HG03520 (cell line): ENCODE data around the gene WDR93.
"Not testable (repeated sequence)": the region's sequence is repeated elsewhere in the genome, so short reads cannot be mapped to it uniquely, and the experiment has no call there.

Source experiments
- ATAC-seq: cut with Tn5 transposase; IDR thresholded peaks from one replicate; pipeline ENCODE4 v1.9.1; 2021; ENCODE audit warnings: mild to moderate bottlenecking, moderate library complexity; ENCODE audit not compliant: unreplicated experiment

The WDR93 gene

DNA sequence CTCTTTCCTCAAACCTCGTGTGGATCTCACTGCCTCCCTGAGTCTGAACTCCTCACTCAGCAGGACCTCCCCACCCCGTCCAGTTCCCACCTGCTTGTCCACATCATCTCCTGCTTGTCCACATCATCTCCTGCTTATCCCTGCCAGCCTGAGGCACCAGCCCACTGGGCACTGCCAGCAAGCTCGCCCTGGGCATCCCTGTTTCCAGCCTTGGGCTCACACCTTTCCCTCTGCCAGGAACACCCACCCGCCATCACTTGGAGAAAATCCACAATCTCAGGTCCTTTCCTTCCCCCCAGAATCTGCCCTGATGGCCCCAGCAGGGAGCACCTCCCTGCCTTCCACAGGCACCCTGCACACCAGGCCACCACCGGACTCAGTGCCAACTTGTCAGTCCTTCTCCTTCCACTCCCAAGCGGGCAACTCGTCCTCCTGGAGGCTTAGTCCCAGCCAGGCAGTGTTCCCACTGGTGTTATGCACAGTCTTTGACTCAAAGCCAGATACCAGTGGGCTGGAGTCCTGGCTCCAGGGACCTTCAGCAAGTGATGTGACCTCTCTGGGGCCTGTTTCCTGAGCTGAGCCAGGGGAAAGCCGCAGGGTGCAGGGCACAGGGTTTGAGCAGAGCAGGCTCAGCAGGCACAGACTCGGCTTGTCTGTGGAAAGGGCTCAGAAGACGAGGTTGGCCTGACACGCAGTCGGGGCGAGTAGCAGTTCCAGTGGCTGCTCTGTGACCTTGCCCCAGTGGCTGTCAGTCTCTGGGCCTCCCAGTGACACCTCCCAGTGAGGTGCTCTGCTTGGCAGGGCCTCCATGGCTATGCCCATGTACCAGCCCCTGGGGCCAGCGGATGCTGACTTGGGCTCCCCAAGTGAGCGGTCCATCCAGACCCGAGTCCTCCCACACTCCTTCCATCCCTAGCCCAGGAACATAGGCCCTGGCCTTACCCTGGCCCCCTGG lies 76.0 kb downstream of the WDR93 start:
- ATAC-seq = no peak

DNA sequence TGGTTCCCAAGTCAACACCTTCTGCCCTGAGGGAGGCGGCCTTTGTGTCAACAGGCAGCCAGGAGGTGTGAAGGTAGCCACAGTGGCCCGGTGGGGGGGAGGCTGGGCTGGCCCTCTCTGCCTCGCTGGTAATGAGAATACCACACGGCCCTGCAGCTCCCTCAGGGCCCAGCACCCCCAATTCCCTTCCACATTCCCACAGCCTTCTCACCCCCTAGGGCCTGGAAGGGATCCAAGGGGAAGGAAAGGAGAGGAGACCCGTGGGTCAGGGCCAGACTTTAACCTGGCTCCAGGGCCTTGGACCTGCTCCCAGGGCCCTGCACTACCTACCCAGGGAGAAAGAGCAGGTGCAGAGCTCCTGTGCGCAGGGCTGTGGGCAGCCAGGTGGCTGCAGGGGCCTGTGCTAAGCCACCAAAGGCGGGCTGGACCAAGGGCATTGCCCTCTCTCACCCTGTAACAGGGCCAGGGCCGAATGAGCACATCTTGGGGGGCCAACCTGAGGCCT lies 76.9 kb downstream of the WDR93 start:
- ATAC-seq = no peak

DNA sequence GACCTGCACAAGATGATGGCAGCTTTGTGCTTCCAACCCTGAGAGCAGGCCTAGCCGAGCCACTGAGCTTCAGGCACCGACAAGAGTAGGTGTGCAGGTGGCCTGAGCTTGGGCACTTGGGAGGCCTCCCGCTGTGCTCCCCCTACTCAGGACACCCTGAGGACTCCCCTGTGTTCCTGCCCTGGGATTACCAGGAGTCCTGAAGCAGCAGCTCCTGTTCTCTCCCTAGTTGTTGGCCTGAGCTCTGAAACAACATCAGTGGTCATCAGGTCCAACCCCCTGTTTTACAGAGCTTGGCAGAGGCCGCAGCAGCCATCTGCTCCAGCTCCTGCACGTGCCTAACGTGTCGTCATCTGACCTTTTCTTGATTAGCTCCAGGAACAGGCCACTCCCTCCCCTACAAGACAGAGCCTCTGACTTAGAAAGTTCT lies 77.5 kb downstream of the WDR93 start:
- ATAC-seq = no peak

DNA sequence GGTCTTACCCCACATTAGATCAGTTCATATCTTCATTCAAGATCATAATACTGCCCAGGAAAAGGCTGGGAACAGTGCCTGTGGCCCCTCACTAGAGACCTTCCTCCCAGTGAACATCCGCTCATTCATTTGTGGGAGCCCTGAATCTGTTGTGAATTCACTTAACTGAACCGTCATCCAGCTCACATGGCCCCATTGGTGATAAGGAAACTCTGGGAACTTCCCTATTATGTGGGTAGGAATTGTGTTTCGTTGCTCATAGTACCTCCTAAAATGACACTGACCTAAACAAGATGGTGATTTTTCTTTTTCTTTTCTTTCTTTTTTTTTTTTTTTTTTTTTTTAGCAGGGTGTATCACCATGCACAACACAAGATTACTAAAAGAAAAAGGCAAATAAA lies 78.8 kb downstream of the WDR93 start:
- no peak for ATAC-seq

DNA sequence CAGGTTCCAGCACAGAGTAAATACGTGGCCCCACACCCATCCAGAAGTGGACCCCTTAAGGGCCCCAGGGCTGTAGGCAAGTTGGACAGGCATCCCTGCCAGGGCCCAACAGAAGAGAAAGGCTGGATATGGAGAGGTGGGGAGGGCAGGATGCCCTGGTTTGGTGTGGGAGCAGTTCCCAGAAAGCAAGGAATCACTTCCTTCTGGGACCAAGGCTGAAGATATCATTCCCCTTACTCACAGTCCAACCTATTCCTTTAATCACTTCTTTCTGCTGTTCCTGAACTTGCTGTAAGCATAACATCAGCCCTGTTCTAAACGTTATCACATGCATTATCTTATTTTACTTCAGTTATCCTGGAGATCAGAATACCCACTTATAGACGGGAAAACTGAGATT lies 79.4 kb downstream of the WDR93 start:
- no peak for ATAC-seq

DNA sequence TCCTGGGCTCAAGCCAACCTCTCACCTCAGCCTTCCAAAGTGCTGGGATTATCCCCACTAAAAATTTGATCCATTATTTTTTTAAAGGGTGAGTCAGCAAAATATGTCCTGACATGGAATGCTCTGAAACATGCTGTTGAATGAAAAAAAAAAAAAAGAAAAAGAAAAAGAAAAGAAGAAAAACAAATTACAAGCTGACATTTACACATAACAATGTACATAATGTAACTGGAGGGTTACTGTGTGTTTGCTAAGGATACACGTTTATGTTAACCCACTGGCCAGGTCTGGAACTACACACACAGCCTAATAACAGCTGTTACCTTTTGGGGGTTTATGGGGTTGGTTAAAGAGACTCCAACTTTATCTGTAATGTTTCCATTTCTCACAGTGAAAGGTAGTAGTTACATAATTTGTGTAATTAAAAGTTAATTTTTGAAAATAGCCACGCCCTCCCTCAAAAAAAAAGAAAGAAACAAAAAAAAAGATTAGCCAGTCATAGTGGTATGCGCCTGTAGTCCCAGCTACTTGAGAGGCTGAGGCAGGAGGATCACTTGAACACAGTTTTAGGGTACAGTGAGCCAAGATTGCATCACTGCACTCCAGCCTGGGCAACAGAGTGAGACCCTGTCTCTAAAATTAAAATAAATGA lies 82.4 kb downstream of the WDR93 start:
- no peak for ATAC-seq

DNA sequence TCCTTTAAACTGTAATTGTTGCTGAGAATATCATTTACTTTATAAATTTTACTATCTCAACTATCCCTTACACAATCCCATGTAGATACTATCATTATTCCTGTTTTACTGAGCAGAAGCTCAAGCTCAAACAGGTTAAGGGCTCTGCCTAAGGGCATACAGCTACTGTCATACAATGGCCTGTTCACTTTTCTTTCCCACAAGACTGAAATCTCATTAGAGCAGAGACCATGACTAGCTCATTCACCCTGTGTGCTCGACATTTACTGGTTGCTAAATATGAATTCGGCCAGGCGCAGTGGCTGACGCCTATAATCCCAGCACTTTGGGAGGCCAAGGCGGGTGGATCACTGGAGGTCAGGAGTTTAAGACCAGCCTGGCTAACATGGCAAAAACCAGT lies 83.9 kb downstream of the WDR93 start:
- ATAC-seq = no peak

DNA sequence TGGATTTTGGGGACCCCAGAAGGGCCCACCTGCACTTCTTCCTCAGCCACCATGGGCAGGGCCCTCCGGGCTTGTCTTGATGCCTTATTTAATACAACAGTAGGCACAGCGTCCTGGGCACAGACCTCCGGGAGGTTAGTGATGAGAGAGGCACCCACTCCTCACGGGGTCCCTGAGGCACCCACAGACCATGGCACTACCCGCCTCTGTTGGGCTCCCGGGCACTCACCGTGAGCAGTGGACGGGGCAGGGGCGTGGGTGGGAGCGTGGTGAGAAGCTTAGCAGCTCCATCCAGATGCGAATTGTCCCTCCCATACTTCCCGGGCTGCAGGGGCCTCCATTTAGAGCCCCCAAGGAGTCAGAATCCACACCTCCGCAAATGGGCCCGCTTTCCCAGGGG lies 85.2 kb downstream of the WDR93 start:
- ATAC-seq = no peak

DNA sequence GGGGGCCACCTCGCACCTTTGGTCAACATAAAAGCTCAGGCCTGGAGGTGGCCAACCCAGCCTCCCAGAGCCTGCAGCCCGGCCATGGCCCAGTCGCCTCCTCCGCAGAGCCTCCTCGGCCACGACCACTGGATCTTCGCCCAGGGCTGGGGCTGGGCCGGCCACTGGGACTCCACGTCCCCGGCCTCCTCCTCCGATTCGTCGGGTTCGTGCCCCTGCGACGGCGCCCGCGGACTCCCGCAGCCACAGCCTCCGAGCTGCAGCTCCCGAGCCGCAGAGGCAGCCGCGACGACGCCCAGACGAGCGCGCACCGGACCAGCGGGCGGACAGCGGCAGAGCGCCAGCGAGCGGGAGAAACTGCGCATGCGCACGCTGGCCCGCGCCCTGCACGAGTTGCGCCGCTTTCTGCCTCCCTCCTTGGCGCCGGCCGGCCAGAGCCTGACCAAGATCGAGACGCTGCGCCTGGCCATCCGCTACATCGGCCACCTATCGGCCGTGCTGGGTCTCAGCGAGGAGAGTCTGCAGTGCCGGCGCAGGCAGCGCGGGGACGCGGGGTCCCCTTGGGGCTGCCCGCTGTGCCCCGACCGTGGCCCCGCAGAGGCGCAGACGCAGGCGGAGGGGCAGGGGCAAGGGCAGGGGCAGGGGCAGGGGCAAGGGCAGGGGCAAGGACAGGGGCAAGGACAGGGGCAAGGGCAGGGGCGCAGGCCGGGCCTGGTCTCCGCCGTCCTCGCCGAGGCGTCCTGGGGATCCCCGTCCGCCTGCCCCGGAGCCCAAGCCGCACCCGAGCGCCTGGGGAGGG lies 85.9 kb downstream of the WDR93 start, which contains the start of gene MESP2:
Gene MESP2, plus strand, starts transcription at position 59 of the 799 bp plus-strand sequence. Its CDS starts 26 bp downstream, at position 85.
- no peak for ATAC-seq

DNA sequence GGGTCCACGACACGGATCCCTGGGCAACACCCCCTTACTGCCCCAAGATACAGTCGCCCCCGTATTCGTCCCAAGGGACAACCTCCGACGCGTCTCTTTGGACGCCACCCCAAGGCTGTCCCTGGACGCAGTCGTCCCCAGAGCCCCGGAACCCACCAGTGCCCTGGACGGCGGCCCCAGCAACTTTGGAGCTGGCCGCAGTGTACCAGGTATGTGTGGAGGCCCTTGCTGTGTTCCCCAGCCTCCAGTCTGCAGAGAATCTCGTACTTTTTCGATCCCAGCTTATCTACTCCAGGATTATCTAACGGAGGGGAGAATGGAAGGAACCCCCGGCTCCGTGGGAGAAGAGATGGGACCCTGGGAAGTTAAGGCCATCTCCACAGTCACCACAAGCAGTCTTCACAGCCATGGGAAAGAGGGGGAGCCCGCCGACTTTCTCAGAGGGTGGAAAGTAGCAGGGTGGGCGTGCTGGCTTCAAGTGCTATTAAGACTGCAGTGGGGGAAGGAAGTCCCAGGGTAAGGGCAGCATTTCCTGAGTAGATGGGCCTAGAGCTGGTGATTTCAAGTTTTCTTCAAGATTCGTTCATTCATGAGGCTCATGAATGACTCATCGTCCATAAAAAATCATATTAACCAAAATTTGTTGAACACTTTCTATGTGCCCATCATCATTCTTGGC lies 86.6 kb downstream of the WDR93 start:
- ATAC-seq = no peak

DNA sequence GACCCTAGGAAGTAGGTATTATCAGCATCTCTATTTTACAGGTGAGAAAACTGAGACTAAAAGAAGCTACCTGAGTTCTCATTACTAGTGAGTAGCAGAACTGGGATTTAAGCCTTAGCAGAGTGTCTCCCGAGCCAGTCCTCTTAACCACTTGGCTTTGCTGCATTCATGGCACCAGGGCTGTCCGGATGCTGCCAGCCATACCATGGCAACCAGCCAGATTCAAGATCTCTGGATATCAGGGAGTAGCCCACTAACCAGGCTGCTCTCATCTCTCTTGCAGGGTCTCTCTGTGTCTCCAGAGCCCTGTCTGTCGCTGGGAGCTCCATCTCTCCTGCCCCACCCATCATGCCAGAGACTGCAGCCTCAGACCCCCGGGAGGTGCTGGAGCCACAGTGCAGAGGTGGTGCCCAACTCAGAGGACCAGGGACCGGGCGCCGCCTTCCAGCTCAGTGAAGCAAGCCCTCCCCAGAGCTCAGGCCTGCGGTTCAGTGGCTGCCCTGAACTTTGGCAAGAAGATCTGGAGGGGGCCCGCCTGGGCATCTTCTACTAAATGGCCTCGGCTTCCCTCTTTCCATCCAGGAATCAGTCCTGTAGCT lies 87.3 kb downstream of the WDR93 start:
- ATAC-seq = no peak

DNA sequence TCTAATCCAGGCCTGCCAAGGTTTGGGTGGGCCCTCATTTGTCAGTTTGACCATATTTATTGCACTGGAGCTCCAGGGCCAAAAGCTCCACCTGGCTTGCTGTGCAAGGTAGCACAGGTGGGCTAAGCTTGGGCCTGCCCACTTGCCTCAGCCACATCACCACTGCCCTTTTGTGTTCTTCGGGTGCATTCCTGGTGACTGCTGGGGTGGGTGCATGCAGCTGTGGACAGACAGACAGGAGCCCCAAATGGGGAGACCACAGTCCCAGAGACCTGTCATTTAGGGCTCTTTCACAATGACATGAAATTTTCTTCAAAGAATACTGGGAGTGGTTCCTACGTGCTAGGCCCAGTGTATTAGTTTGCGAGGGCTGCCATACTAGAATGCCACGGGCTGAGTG lies 88.2 kb downstream of the WDR93 start:
- ATAC-seq = no peak

DNA sequence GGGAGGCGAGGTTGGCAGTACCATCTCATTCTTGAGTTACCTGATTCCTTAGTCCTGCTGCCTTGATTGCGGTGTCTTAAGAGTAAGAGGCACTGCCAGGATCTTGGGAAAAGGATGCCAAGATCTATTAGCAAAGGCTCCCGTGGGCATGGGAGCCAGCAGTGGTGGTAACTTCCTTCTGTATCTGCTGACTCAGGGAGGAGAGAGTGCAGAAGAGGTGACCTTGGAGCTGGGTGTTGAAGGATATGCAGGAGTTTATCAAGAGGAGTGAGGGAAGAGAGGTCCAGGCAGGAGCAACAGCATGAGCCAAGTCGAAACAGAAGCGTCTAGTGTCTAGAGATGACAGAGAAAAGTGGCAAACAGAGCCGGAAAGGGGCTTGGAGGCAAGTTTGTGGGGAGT lies 90.0 kb downstream of the WDR93 start:
- ATAC-seq = no peak

DNA sequence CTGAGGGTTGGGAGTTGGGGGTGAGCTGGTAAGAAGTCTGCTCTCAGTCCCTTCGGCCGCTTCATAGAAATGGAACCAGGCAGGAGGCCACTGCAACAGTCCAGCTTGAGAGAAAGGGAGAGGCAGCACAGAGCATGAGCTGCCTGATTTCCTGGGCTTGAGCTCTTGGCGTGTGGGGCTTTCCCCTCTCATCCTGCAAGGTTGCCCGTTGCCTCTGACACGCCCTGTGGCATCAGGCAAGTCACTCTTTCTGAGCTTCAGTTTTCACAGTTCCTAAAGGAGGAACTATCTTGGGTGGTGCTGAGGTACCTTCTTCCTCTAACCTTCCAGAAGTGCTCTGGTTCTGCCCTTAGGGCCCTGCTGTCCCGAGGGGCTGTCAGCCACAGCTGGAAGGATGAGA lies 90.4 kb downstream of the WDR93 start:
- no peak for ATAC-seq

DNA sequence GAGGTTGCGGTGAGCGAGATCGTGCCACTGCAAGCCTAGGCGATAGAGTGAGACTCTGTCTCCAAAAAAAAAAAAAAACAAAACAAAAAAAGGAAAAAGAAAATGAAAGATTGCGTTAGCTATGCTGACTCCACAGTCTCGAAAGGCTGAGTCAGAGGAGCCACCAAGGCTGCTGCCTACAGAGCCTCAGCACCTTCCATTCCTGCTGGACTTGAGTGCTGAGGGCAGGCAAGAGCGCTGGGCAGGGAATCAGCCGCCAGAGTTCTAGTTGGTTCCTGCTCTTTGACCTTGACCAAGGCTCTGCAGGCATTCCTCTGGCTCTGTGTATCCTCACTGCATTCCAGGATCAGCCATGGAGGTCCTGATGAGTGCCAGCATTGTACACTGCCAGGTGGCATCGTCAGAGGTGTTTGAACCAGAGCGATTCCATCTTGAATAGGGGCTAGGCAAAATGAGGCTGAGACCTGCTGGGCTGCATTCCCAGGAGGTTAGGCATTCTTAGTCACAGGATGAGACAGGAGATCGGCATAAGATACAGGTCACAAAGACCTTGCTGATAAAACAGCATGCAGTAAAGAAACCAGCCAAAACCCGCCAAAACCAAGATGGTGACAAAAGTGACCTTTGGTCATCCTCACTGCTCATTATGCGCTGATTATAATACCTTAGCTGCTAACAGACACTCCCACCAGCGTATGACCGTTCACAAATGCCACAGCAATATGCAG lies 91.4 kb downstream of the WDR93 start:
- ATAC-seq = no peak

DNA sequence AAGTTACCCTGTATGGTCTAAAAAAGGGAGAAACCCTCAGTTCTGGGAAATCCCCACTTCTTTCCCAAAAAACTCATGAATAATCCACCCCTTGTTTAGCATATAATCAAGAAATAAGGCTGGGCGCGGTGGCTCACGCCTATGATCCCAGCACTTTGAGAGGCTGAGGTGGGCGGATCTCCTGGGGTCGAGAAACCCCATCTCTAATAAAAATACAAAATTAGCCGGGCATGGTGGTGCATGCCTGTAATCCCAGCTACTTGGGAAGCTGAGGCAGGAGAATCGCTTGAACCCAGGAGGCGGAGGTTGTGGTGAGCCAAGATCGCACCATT lies 92.0 kb downstream of the WDR93 start:
- not testable (repeated sequence) for ATAC-seq

DNA sequence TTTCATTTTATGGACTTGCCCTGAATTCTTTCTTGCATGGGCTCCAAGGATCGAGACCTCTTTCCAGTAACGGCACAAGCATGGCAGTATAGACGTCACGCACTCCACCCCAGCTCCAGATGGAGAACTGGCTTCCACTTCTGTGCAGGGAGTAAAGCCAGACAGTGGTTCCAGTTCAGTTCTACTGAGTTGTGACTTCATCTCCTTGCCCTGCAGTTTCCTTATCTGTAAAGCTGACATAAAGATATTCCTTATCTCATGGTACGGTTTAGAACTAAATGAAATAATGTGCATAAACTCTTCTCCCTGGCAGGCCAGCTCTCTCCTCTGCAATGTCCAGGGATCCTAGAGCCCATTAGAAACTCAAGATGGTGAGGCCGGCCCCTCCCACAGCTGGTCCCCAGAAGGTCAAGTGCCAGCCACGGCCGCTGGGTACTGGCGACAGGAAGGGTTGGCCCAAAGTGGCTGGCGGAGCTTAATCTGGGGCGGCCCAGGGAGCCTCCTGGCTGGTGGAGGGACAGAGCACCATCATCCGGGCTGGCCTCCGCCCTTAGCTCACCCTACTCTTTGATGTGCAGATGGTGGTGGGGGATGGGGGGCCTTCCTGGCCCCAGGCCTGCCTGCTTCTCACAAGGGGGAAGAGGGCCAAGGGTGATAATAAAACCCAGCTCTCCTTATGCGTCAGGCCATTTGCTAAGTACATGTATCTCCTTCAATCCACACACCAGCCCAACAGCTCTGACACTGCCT lies 92.7 kb downstream of the WDR93 start:
- ATAC-seq = no peak

DNA sequence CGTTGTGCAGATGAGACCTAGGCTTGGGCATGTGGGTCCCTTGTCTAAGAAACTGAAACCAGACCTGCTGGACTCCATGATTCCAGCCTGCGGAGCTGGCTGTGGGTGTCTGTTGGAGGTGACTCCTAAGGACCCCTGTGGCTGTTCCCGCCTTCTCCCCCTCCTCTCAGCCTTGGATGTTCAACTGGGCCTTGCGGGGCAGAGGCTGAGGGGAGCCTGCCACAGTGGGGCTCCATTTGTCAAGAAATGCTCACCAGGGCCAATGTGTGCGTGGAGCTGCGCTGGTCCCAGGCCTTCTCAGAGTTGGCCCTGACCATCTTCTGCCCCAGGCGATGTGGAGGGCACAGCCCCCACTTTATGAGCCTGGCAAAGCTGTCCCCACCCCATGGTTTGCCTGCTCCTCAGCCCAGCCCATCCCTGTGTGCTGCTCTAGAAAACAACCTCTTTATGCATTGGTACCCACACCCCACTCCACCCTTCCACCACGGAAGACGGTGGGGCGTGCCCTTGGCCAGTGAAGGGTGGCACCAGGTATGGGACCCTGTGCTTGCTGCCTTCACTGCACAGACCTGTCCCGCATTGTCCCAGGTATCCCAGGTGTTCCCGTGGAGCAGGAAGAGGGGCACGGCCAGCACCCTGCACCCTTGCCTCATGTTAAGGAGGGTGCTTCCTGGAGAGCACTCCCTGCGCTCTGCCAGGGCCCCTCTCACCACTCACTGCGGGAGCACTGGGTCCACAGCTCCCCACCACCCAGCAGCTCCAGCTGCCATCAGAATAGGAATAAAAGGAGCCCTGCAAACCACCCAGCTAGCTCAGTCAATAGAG lies 93.5 kb downstream of the WDR93 start:
- no peak for ATAC-seq
